Endothelial cell of umbilical vein (primary cell): ENCODE data around the gene TEX11.

Experiments used
- CTCF ChIP-seq, 2 donors: IDR thresholded peaks; 1 replicate in 1 of 2; 2 replicates in 1 of 2; pipeline ENCODE4 v1.5.1; 2011; ENCODE audit warnings: low read length in 2 of 2, mild to moderate bottlenecking in 2 of 2, moderate library complexity in 2 of 2, control low read depth in 1 of 2, inconsistent platforms in 1 of 2, low read depth in 1 of 2; ENCODE audit not compliant: insufficient read depth in 1 of 2; ENCODE audit errors: extremely low read depth in 1 of 2
- EZH2 ChIP-seq: IDR thresholded peaks from 2 replicates; pipeline ENCODE4 v1.6.1; 2012; ENCODE audit warnings: borderline replicate concordance, low read depth, mild to moderate bottlenecking, moderate library complexity, low read length, inconsistent platforms; ENCODE audit not compliant: severe bottlenecking
- FOS ChIP-seq: IDR thresholded peaks from 2 replicates; pipeline ENCODE4 v1.6.1; 2011; ENCODE audit warnings: mild to moderate bottlenecking, low read length, moderate library complexity, borderline replicate concordance; ENCODE audit not compliant: insufficient read depth
- GATA2 ChIP-seq: IDR thresholded peaks from 2 replicates; pipeline ENCODE4 v1.7.0; 2011; ENCODE audit warnings: low read depth, mild to moderate bottlenecking, moderate library complexity, mixed read lengths, low read length; ENCODE audit not compliant: insufficient read length, insufficient read depth
- JUN ChIP-seq: IDR thresholded peaks from 2 replicates; pipeline ENCODE4 v1.6.1; 2011; ENCODE audit warnings: borderline replicate concordance, low read depth; ENCODE audit not compliant: insufficient read length, insufficient read depth
- MAX ChIP-seq: IDR thresholded peaks from 2 replicates; pipeline ENCODE4 v1.6.1; 2011; ENCODE audit not compliant: insufficient read depth, insufficient read length
- MYC ChIP-seq: IDR thresholded peaks from one replicate; pipeline ENCODE4 v1.6.1; 2011; ENCODE audit warnings: mild to moderate bottlenecking, low read depth, low read length
- POLR2A ChIP-seq: IDR thresholded peaks from 2 replicates; pipeline ENCODE4 v1.6.1; 2012; ENCODE audit warnings: low read depth, mild to moderate bottlenecking, control low read depth, low read length
- POLR2AphosphoS5 ChIP-seq: IDR thresholded peaks from 2 replicates; pipeline ENCODE4 v1.6.1; 2012; ENCODE audit warnings: low read depth, mild to moderate bottlenecking, control low read depth, low read length, moderate library complexity; ENCODE audit not compliant: insufficient read depth

- TF ChIP-seq CTCF (IDR thresholded peaks at IDR 0.05; ENCODE audit: extremely low read depth in 1 of 2, insufficient read depth in 1 of 2, low read depth in 1 of 2, low read length in 2 of 2) (no peak), POLR2AphosphoS5 (no peak), MAX (no peak), EZH2 (no peak), POLR2A (no peak), GATA2 (no peak), FOS (no peak), MYC (no peak), JUN (no peak)
Observed at GRCh38 chrX:70636218-70636617, 272.3 kb downstream of the TEX11 start.
